Amniotic stem cell (primary cell): Measurements from ENCODE around the gene ANO1.

Experiments used
- DNase-seq: peaks from one replicate; lab custom pipeline; 2025; lab: John Stamatoyannopoulos, UW

The ANO1 gene

GRCh38 chr11:70073871-70074371 is 4.2 kb upstream of the ANO1 start:
- no peak for DNase-seq

DNA sequence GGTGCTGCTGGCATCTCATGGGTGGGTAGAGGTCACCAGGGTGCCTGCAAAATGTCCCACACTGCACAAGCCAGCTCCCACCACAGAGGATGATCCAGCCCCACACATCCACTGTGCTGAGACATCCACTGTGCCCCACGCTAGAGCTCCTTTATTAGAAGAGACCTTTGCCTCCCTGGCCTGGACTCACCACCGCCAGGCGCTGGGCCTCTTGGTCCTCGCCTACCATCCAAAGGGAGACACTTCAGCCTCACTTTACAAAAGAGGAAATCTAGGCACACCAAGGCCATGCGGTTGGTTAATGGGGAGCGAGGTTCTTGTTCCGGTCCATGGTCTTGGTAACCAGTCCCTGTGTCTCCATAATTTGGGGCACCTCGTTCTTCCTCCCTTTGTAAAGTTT is 3.4 kb upstream of the ANO1 start:
- DNase-seq = no peak

DNA sequence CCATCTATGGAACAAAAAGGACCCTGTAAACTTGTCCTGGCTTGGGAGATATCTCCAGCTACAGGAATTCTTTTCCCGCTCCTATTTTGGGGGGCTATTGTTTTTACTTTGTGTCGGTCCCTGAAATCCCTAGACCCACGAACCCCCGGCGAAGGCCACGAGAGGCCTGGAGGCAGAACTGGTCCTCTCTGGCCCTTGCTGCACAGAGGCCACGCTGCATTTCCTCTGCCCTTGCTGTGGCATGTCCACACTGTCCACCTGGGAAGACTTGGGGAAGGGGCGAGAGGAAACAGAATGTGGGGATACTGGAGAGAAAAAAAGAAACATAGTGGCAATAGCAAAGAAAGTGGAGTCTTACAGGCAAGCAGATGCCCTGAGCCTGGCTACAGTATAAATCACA is 2.3 kb upstream of the ANO1 start:
- no peak for DNase-seq

- DNase-seq = no peak
Measured at GRCh38 chr11:70076461-70076931, 1.6 kb upstream of the ANO1 start.

GRCh38 chr11:70077411-70078094 is 564 bp upstream of the ANO1 start:
- DNase-seq = no peak

DNA sequence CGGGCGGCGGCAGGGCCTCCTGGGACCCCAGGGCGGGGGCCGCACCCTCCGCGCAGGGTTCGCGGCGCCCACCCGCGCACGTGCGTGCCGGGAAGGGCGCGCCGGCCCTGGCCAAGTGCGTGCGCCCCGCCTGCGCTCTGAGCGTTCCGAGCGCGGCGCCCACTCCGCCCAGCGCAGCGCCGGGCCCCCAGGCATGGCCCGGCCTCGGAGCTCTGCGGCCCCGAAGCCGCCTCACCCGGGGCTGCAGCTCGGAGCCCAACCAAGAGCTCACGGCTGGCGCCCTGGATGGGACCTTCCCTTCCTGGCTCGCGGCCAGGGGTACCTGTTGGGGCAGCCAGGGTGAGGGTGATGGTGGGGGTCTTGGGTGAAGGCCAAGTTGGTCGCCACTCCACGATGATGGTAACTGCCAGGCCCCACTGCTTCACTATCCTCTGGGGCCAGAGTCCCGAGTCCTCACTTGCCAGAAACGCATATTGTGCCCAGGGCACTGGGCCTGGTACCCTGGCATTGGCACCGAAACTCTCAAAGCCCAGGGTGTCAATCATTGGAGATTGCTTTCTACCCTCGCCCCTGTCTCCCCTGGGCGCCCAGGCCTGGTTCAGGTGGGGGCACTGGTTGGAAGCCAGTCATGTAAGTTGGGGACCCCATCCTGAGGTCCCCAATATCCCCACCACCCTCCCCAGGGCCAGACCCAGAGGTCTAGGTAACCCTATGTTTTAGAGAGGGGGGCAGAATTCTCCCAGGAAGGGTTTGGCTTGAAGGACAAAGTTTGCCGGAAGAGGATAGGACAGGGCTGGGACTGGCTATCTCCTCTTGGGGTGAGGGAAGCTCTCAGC is 882 bp downstream of the ANO1 start:
- no peak for DNase-seq

DNA sequence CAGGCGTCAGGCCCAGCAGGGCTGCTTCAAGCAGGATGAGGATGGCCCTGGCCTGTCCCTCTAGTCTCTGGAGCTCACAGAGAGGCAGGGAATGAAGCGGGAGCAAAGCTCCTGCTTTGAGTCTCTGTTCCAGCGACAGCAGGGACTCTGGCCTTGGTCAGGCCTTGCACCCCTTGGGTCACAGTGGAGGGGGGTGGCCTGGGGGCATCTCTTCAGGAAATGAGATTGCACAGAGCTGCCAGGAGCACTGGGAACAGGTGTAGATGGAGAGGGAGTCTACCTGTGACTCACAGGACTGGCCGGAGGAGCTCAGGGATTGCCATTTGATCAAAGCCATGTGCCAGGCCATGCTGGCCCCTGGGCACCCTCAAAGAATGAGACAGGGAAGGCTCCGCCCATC is 1.6 kb downstream of the ANO1 start:
- no peak for DNase-seq

GRCh38 chr11:70080763-70081162 is 2.6 kb downstream of the ANO1 start:
- DNase-seq = no peak

- no peak for DNase-seq
Measured at GRCh38 chr11:70082829-70083228, 4.7 kb downstream of the ANO1 start.

DNA sequence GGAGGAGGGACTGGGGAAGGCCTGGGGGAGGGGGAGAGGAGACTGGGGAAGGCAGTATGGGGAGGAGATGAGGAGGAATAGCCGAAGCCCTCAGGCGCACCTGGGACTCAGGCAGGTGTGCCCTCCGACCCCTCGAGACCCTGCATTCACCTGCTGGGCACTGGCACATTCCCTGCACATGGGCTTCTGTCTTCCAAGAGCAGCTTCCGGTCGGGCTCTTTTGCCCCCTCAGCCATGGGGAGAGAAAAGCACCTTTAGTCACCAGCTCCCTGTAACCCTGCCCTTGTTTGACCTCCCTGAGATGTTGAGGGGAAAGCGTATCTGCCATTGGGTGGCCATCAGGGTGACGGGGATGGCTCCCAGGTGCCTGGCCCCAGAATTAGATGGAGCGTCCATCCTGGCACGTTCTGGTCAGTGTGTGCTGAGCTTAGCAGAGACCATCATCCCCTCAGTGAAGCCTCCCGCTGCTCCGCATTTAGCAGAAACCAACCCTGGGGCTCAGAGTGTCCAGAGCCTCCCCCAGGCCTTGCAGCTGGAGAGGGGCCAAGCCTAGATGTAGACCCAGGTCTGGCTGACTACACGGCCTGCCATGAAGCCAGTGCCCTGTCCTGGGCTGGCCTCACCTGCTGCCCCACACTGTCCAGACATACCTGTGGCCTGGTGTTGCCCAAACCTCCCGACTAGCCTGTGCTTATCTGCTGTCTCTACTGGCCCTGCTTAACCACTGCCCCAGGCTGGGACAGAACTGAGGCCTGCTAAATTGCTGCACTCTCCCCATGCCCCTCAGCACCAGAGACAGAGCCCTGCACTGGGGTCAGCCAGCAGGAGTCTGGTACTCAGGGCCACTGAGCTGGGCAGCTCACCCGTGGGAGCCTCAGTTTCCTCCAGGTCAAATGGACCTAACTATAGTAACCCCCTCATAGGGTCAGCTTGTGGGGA is 6.2 kb downstream of the ANO1 start:
- DNase-seq = no peak

DNA sequence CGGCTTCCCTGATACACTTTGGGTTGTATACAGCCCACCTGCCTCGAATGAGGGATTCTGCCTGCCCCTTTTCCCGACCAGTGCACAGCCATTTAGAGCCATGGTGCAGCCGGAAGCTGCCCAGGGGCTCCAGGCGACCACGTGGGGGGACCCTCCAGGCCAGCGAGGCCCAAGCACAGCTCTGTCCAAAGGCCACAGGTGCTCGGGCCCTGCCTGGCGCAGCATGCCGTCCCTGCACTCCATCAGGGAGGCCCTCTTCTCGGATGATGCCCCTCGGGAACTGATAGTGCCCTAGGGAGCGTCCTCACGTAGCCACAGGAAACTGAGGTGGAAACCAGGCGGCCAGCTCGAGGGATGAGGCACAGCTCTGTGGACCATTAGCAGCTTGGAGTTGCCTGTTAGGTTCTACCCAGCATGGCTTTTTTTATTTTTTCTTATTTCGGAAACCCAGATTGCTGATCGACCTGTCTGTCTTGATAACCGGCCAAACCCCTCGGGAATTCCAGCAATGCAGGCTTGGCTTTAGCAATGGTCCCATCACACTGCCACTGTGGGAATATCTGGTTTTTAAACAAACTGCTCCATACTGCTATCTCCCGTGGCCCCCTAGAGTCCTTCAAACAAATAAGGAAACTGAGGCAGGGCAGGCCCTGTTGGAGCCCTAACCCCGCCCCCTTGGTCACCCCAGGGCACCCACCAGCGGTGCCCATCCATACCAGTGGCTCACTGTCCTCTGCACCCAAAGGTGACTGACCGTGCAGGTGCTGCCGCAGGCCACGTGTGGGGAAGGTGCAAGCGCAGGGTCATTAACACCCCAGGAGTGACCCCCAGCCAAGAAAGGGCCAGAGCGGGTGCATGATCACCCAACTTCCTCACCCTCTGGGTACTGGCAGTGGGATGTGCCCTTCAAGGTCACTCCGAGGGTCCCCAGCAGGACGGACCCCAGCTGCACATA is 8.0 kb downstream of the ANO1 start:
- no peak for DNase-seq

GRCh38 chr11:70087446-70088167 is 9.5 kb downstream of the ANO1 start:
- DNase-seq = no peak

- DNase-seq = no peak
Measured at GRCh38 chr11:70088735-70089250, 10.7 kb downstream of the ANO1 start.

GRCh38 chr11:70089631-70090030 is 11.5 kb downstream of the ANO1 start:
- no peak for DNase-seq

- no peak for DNase-seq
Measured at GRCh38 chr11:70090961-70091381, 12.9 kb downstream of the ANO1 start.

DNA sequence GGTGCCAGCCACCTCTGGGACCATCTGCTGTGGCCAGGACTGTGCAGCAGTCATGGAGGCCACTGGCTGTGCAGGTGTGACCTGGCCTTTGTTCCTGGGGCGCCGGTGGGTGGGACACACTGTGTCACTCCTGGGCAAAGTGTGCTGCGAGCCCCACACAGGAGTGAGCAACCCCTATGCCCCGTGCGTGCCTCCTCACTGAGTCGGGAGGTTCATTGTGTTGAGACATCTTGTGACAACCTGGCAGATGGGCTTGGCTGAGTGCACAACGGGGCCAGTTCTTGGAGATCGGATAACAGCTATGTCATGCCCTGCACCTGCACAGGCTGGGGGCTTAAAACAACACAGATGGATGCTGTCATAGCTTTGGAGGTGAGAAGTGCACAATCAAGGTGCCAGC is 13.5 kb downstream of the ANO1 start:
- no peak for DNase-seq

GRCh38 chr11:70092959-70093715 is 15.0 kb downstream of the ANO1 start:
- DNase-seq = no peak

GRCh38 chr11:70095541-70096252 is 17.6 kb downstream of the ANO1 start:
- no peak for DNase-seq
